HepG2 (cell line): ENCODE measurements around the gene ADGRB2. TPM values are rescaled to one million over a fixed set of nuclear protein-coding genes. Genes with fewer than 3 reads are reported as not detected.
A peak's percentile ranks its signal among the peaks of the same experiment; 100 is the strongest.

Source experiments
- ATAC-seq: fragments of 200-7000 bp; cut with Tn5 transposase; 3 replicates; pipeline ENCODE4 v1.9.1; 2020; ENCODE audit warnings: mild to moderate bottlenecking, moderate library complexity
- BruUV-seq: library from RNA; stranded (reverse); fragments of 400-500 nt; replicated peaks from 2 replicates; lab custom pipeline; 2021; lab: Mats Ljungman, UMichigan
- CTCF ChIA-PET: fragments of 300-600 bp; formaldehyde crosslinking; extraction: SDS; loops from one replicate; lab custom pipeline; 2021; ENCODE audit warnings: low total read pairs, inconsistent platforms, low intra/inter-chr PET ratio; lab: Yijun Ruan, JAX
- POLR2A ChIA-PET: fragments of 350-600 bp; sonication (Branson Sonifier 250); formaldehyde crosslinking; loops from one replicate; lab custom pipeline; 2020; ENCODE audit warnings: antibody characterized with exemption, inconsistent platforms; lab: Yijun Ruan, JAX
- DNase-seq: peaks from one replicate; pipeline ENCODE4 v3.0.0-alpha.2; 2015; ENCODE audit warnings: low spot score
- FAIRE-seq: peaks from 3 replicates; lab custom pipeline; 2011; peaks lifted over from hg19 to GRCh38; lab: Jason Lieb, UNC
- H2AFZ ChIP-seq: one replicate; pipeline ENCODE4 v1.6.1; 2011; ENCODE audit warnings: low read length, inconsistent platforms
- H3K27ac ChIP-seq: fragments of 300-600 bp; 3 replicates; pipeline ENCODE4 v1.8.0; 2011; ENCODE audit warnings: mixed run types, mild to moderate bottlenecking, mixed read lengths, low read length, inconsistent platforms; ENCODE audit not compliant: insufficient read depth; ENCODE audit errors: extremely low read length
- H3K27me3 ChIP-seq, 2 experiments: fragments of 200-600 bp in 1 of 2; 2 replicates in 1 of 2; 3 replicates in 1 of 2; pipeline versions ENCODE4 v1.6.0 to v1.8.0; 2011; ENCODE audit warnings: low read length in 2 of 2, mild to moderate bottlenecking in 2 of 2, moderate library complexity in 2 of 2, inconsistent platforms in 1 of 2; ENCODE audit not compliant: insufficient read depth in 2 of 2, control insufficient read depth in 1 of 2
- H3K36me3 ChIP-seq, 2 experiments: fragments of 200-600 bp in 1 of 2; replicated peaks in 1 of 2; 2 replicates in 1 of 2; 3 replicates in 1 of 2; pipeline versions ENCODE4 v1.5.1 to v1.8.0; 2011; ENCODE audit warnings: low read length in 2 of 2, inconsistent platforms in 1 of 2; ENCODE audit not compliant: insufficient read depth in 2 of 2, control insufficient read depth in 1 of 2
- H3K4me1 ChIP-seq: 2 replicates; pipeline ENCODE4 v1.5.1; 2012; ENCODE audit warnings: low read length, inconsistent platforms; ENCODE audit not compliant: insufficient read depth
- H3K4me2 ChIP-seq: 2 replicates; pipeline ENCODE4 v1.6.0; 2011; ENCODE audit warnings: low read depth, low read length, inconsistent platforms
- H3K4me3 ChIP-seq, 3 experiments: fragments of 200-600 bp in 1 of 3; sonication (generic), shearing (Covaris generic) in 1 of 3; replicated peaks in 1 of 3; 2 replicates each; pipeline ENCODE4 v1.5.1; 2011 to 2016; ENCODE audit warnings: low read length in 3 of 3, inconsistent platforms in 2 of 3, low read depth in 2 of 3, mild to moderate bottlenecking in 2 of 3, control low read depth in 1 of 3, mixed read lengths in 1 of 3; ENCODE audit not compliant: insufficient read depth in 1 of 3
- H3K79me2 ChIP-seq: one replicate; pipeline ENCODE4 v1.6.1; 2011; ENCODE audit warnings: low read length, inconsistent platforms; ENCODE audit not compliant: insufficient read depth
- H3K9ac ChIP-seq: 2 replicates; pipeline ENCODE4 v1.6.0; 2011; ENCODE audit warnings: mild to moderate bottlenecking, low read depth, low read length, inconsistent platforms; ENCODE audit not compliant: insufficient read depth
- H3K9me3 ChIP-seq: 2 replicates; pipeline ENCODE4 v1.5.1; 2012; ENCODE audit warnings: mild to moderate bottlenecking, low read length
- H4K20me1 ChIP-seq: 2 replicates; pipeline ENCODE4 v1.6.0; 2011; ENCODE audit warnings: inconsistent platforms, mild to moderate bottlenecking, low read length, moderate library complexity; ENCODE audit not compliant: insufficient read depth
- BCLAF1 ChIP-seq: fragments of 450-650 bp; IDR thresholded peaks from 2 replicates; pipeline ENCODE4 v1.6.1; 2017; ENCODE audit warnings: mild to moderate bottlenecking
- CC2D1A ChIP-seq: sonication (generic); formaldehyde crosslinking; IDR thresholded peaks from 2 replicates; pipeline ENCODE4 v1.8.1; 2023; ENCODE audit warnings: mild to moderate bottlenecking, missing genetic modification reagents
- FOXO4 ChIP-seq: sonication (generic); formaldehyde crosslinking; conservative IDR thresholded peaks from 2 replicates; pipeline ENCODE4 v1.8.1; 2023; ENCODE audit warnings: missing genetic modification reagents
- GTF2F1 ChIP-seq: fragments of 150-350 bp; IDR thresholded peaks from 2 replicates; pipeline ENCODE4 v1.6.1; 2014; ENCODE audit warnings: low read length
- HNRNPL ChIP-seq: fragments of 200-400 bp; formaldehyde crosslinking; IDR thresholded peaks from 2 replicates; pipeline ENCODE4 v1.6.1; 2017; ENCODE audit warnings: mild to moderate bottlenecking, low read depth, low read length
- HOXA5 ChIP-seq: sonication (generic); formaldehyde crosslinking; IDR thresholded peaks from 2 replicates; pipeline ENCODE4 v1.4.0; 2020; ENCODE audit warnings: missing genetic modification reagents
- KDM1A ChIP-seq: IDR thresholded peaks from 2 replicates; pipeline ENCODE4 v1.6.1; 2016; ENCODE audit warnings: missing compliant biosample characterization
- ZNF253 ChIP-seq: sonication (generic); formaldehyde crosslinking; IDR thresholded peaks from 2 replicates; pipeline ENCODE4 v1.8.0; 2022; ENCODE audit warnings: mild to moderate bottlenecking, missing genetic modification reagents, borderline replicate concordance
- ZNF333 ChIP-seq: sonication (generic); formaldehyde crosslinking; IDR thresholded peaks from 2 replicates; pipeline ENCODE4 v1.4.0; 2020; ENCODE audit warnings: mild to moderate bottlenecking, missing genetic modification reagents, borderline replicate concordance
- ZNF609 ChIP-seq: sonication (generic); formaldehyde crosslinking; IDR thresholded peaks from 2 replicates; pipeline ENCODE4 v1.4.0; 2020; ENCODE audit warnings: mild to moderate bottlenecking, missing genetic modification reagents, borderline replicate concordance
- ZSCAN21 ChIP-seq: sonication (generic); formaldehyde crosslinking; IDR thresholded peaks from 2 replicates; pipeline ENCODE4 v1.8.0; 2022; ENCODE audit warnings: mild to moderate bottlenecking, missing genetic modification reagents, moderate library complexity, borderline replicate concordance
- WGBS: methylation state at CpG from one replicate; pipeline ENCODE4 v1.1.6; 2017; ENCODE audit warnings: low lambda C conversion rate; 5-methylcytosine and 5-hydroxymethylcytosine counted together
- in situ Hi-C: cut with HindIII; loops from 2 replicates; pipeline ENCODE4 v1.10.0; 2017; ENCODE audit warnings: low pct_unique_long_range_greater_than_20kb; ENCODE audit not compliant: extremely low pct_ligation_motif_present
- intact Hi-C: fragments of 100-400 bp; cut with micrococcal nuclease; formaldehyde crosslinking; loops from one replicate; pipeline ENCODE4 v1.10.0; 2022; ENCODE audit not compliant: unreplicated experiment
- polyA plus RNA-seq, 8 experiments: library from polyadenylated mRNA; depleted of rRNA in 3 of 8; stranded (reverse) in 7 of 8; unstranded in 1 of 8; fragments of >200 nt; fragmentation: Illumina TruSeq in 4 of 8; extraction: Trizol in 4 of 8; gene quantifications; 2 replicates each; pipeline versions ENCODE4 v1.2.1 to v1.2.3, GENCODE V29; 2011 to 2016; ENCODE audit warnings: low read depth in 4 of 8, missing spikeins in 1 of 8, mixed read lengths in 1 of 8; ENCODE audit not compliant: insufficient read depth in 1 of 8
- total RNA-seq, 5 experiments: library from RNA; depleted of rRNA; stranded (reverse); fragments of >200 nt; fragmentation: Illumina TruSeq; extraction: Trizol; gene quantifications; 2 replicates each; pipeline ENCODE4 v1.2.3, GENCODE V29; 2016; ENCODE audit warnings: low read depth in 1 of 5
- TF ChIP-seq, protein P1 (sequence below): sonication (generic); formaldehyde crosslinking; IDR thresholded peaks from 2 replicates; pipeline ENCODE4 v1.5.0; 2020; ENCODE audit warnings: mild to moderate bottlenecking, missing genetic modification reagents, moderate library complexity

Gene ADGRB2
- total and polyA plus RNA-seq, 2 of the 13 experiments (the other 11 are each of a cell fraction or from before 2014, with no cell fraction given) = 0.03 to 0.09 TPM

GRCh38 chr1:31683997-31684396, 80.1 kb downstream of the ADGRB2 start:
- Histone ChIP-seq H3K9ac (no peak overlapping the region), H2AFZ (no peak overlapping the region), H3K4me3 (no peak overlapping the region), H3K4me2 (no peak overlapping the region), H3K27me3 (no peaks in the 10 kb centered on the region), H3K27ac (no peak overlapping the region), H3K9me3 (no peaks in the 10 kb centered on the region), H4K20me1 (no peaks in the 10 kb centered on the region), H3K36me3 (no peaks in the 10 kb centered on the region), H3K79me2 (no peaks in the 10 kb centered on the region), H3K4me1 (no peaks in the 10 kb centered on the region)
- DNase-seq (no peak), FAIRE-seq (no peak), ATAC-seq (peak; percentile 88)
- CTCF ChIA-PET = no interaction called here
- BruUV-seq = no TSS peak
- no peak for TF ChIP-seq HOXA5 (CRISPR knock-in tag)
- no peak for TF ChIP-seq KDM1A (CRISPR knock-in tag)
- TF ChIP-seq ZNF253 (CRISPR knock-in tag) = no peak
- TF ChIP-seq, protein P1, sequence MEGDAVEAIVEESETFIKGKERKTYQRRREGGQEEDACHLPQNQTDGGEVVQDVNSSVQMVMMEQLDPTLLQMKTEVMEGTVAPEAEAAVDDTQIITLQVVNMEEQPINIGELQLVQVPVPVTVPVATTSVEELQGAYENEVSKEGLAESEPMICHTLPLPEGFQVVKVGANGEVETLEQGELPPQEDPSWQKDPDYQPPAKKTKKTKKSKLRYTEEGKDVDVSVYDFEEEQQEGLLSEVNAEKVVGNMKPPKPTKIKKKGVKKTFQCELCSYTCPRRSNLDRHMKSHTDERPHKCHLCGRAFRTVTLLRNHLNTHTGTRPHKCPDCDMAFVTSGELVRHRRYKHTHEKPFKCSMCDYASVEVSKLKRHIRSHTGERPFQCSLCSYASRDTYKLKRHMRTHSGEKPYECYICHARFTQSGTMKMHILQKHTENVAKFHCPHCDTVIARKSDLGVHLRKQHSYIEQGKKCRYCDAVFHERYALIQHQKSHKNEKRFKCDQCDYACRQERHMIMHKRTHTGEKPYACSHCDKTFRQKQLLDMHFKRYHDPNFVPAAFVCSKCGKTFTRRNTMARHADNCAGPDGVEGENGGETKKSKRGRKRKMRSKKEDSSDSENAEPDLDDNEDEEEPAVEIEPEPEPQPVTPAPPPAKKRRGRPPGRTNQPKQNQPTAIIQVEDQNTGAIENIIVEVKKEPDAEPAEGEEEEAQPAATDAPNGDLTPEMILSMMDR (CRISPR knock-in tag) = peak; percentile 41
- TF ChIP-seq CC2D1A (CRISPR knock-in tag) = no peak
- TF ChIP-seq FOXO4 (CRISPR knock-in tag) = no peak
- TF ChIP-seq BCLAF1 = no peak
- no peak for TF ChIP-seq ZNF609 (CRISPR knock-in tag)
- no peak for TF ChIP-seq ZSCAN21 (CRISPR knock-in tag)
- no peak for TF ChIP-seq GTF2F1
- peak; percentile 81; the same call in 1 of the 2 replicates for TF ChIP-seq HNRNPL
- no peak for TF ChIP-seq ZNF333
- POLR2A ChIA-PET = no interaction called here
- 82% methylated on average over 7 of the region's 11 CpGs for WGBS
- intact Hi-C loops (no loop called here), in situ Hi-C loops (no loop called here)
